Neuron (in vitro differentiated cells): ENCODE measurements around the gene TENM4.
"Not testable (repeated sequence)": the region's sequence is repeated elsewhere in the genome, so short reads cannot be mapped to it uniquely, and the experiment has no call there.

Source experiments
- H2AFZ ChIP-seq: one replicate; pipeline ENCODE4 v1.6.1; 2013; ENCODE audit warnings: low read depth, mild to moderate bottlenecking, inconsistent platforms, low read length, moderate library complexity
- H3K27me3 ChIP-seq: one replicate; pipeline ENCODE4 v1.6.1; 2013; ENCODE audit warnings: low read length; ENCODE audit not compliant: insufficient read depth
- H3K36me3 ChIP-seq: one replicate; pipeline ENCODE4 v1.6.1; 2013; ENCODE audit warnings: low read length; ENCODE audit not compliant: insufficient read depth
- H3K4me1 ChIP-seq: one replicate; pipeline ENCODE4 v1.6.1; 2013; ENCODE audit warnings: low read length; ENCODE audit not compliant: insufficient read depth
- H3K4me3 ChIP-seq: 2 replicates; pipeline ENCODE4 v1.5.1; 2013; ENCODE audit warnings: mild to moderate bottlenecking, low read length, moderate library complexity
- H3K9me3 ChIP-seq: one replicate; pipeline ENCODE4 v1.6.1; 2013; ENCODE audit warnings: low read length

Gene TENM4

GRCh38 chr11:78840200-78840599 is 600.6 kb downstream of the TENM4 start:
- no peak overlapping the region for H3K4me3 ChIP-seq
- H3K9me3 ChIP-seq: no peaks in the 10 kb centered on the region

GRCh38 chr11:78838417-78838816 is 602.4 kb downstream of the TENM4 start:
- H3K4me1 ChIP-seq: no peaks in the 10 kb centered on the region
- no peaks in the 10 kb centered on the region for H3K27me3 ChIP-seq
- no peak overlapping the region for H3K4me3 ChIP-seq
- H2AFZ ChIP-seq: no peak overlapping the region
- no peaks in the 10 kb centered on the region for H3K36me3 ChIP-seq
- H3K9me3 ChIP-seq: no peaks in the 10 kb centered on the region

More at GRCh38 chr11:78840200-78840599, 600.6 kb downstream of the TENM4 start:
- no peak overlapping the region for H2AFZ ChIP-seq
- no peaks in the 10 kb centered on the region for H3K4me1 ChIP-seq
- H3K27me3 ChIP-seq: no peaks in the 10 kb centered on the region
- H3K36me3 ChIP-seq: no peaks in the 10 kb centered on the region

GRCh38 chr11:78835646-78836045 is 605.2 kb downstream of the TENM4 start:
- H3K9me3 ChIP-seq: no peaks in the 10 kb centered on the region
- no peak overlapping the region for H3K4me3 ChIP-seq
- H3K27me3 ChIP-seq: no peaks in the 10 kb centered on the region
- no peaks in the 10 kb centered on the region for H3K4me1 ChIP-seq
- no peak overlapping the region for H2AFZ ChIP-seq
- H3K36me3 ChIP-seq: no peaks in the 10 kb centered on the region

GRCh38 chr11:78834886-78835285 is 605.9 kb downstream of the TENM4 start:
- Histone ChIP-seq H3K4me3 (no peak overlapping the region), H3K27me3 (no peaks in the 10 kb centered on the region), H3K36me3 (no peaks in the 10 kb centered on the region), H2AFZ (no peak overlapping the region), H3K9me3 (no peaks in the 10 kb centered on the region), H3K4me1 (no peaks in the 10 kb centered on the region)

GRCh38 chr11:78833237-78833636 is 607.6 kb downstream of the TENM4 start:
- H3K4me1 ChIP-seq: no peaks in the 10 kb centered on the region
- H3K9me3 ChIP-seq: no peaks in the 10 kb centered on the region
- H3K4me3 ChIP-seq: no peak overlapping the region
- H3K27me3 ChIP-seq: no peaks in the 10 kb centered on the region
- H3K36me3 ChIP-seq: no peaks in the 10 kb centered on the region
- no peak overlapping the region for H2AFZ ChIP-seq

- Histone ChIP-seq H3K9me3 (no peaks in the 10 kb centered on the region), H3K36me3 (no peaks in the 10 kb centered on the region), H3K27me3 (no peaks in the 10 kb centered on the region)
These were observed 608.4 kb downstream of the TENM4 start for GRCh38 chr11:78832226-78832947.

GRCh38 chr11:78831571-78831970 is 609.3 kb downstream of the TENM4 start:
- no peaks in the 10 kb centered on the region for H3K9me3 ChIP-seq
- no peaks in the 10 kb centered on the region for H3K27me3 ChIP-seq
- no peak overlapping the region for H2AFZ ChIP-seq
- no peaks in the 10 kb centered on the region for H3K36me3 ChIP-seq
- H3K4me3 ChIP-seq: no peak overlapping the region
- H3K4me1 ChIP-seq: no peaks in the 10 kb centered on the region

More at GRCh38 chr11:78832226-78832947, 608.4 kb downstream of the TENM4 start:
- H3K4me3 ChIP-seq: no peak overlapping the region
- no peak overlapping the region for H2AFZ ChIP-seq
- H3K4me1 ChIP-seq: no peaks in the 10 kb centered on the region

- Histone ChIP-seq H3K4me3 (no peak overlapping the region), H2AFZ (no peak overlapping the region), H3K4me1 (peaks cover 6% of the 10 kb centered on the region), H3K27me3 (no peaks in the 10 kb centered on the region), H3K36me3 (no peaks in the 10 kb centered on the region), H3K9me3 (no peaks in the 10 kb centered on the region)
These were observed 610.5 kb downstream of the TENM4 start for GRCh38 chr11:78830277-78830819.

GRCh38 chr11:78829146-78829545 is 611.7 kb downstream of the TENM4 start:
- Histone ChIP-seq H3K4me1 (peaks cover 12% of the 10 kb centered on the region), H3K4me3 (no peak overlapping the region), H3K9me3 (no peaks in the 10 kb centered on the region), H3K27me3 (no peaks in the 10 kb centered on the region), H2AFZ (no peak overlapping the region), H3K36me3 (no peaks in the 10 kb centered on the region)

GRCh38 chr11:78828676-78829075 is 612.2 kb downstream of the TENM4 start:
- Histone ChIP-seq H3K4me1 (peaks cover 12% of the 10 kb centered on the region), H3K27me3 (no peaks in the 10 kb centered on the region), H3K4me3 (no peak overlapping the region), H3K36me3 (no peaks in the 10 kb centered on the region), H3K9me3 (no peaks in the 10 kb centered on the region), H2AFZ (no peak overlapping the region)

GRCh38 chr11:78827291-78827690 is 613.5 kb downstream of the TENM4 start:
- not testable (repeated sequence) for H3K4me3 ChIP-seq, H2AFZ ChIP-seq, H3K9me3 ChIP-seq, H3K27me3 ChIP-seq, H3K36me3 ChIP-seq
- H3K4me1 ChIP-seq: peaks cover 12% of the 10 kb centered on the region

- peaks cover 12% of the 10 kb centered on the region for H3K4me1 ChIP-seq
- H3K4me3 ChIP-seq: no peak overlapping the region
- H3K27me3 ChIP-seq: no peaks in the 10 kb centered on the region
- H3K36me3 ChIP-seq: no peaks in the 10 kb centered on the region
- no peak overlapping the region for H2AFZ ChIP-seq
- H3K9me3 ChIP-seq: no peaks in the 10 kb centered on the region
These were observed 615.2 kb downstream of the TENM4 start for GRCh38 chr11:78825591-78826020.

GRCh38 chr11:78823588-78823987 is 617.2 kb downstream of the TENM4 start:
- Histone ChIP-seq H3K4me1 (peaks cover 12% of the 10 kb centered on the region), H2AFZ (no peak overlapping the region), H3K36me3 (no peaks in the 10 kb centered on the region), H3K27me3 (no peaks in the 10 kb centered on the region), H3K4me3 (no peak overlapping the region), H3K9me3 (no peaks in the 10 kb centered on the region)
